LNCAP (cell line): ENCODE measurements around the gene MAPK14.

Experiments used
- CTCF ChIP-seq: fragments of 450-650 bp; IDR thresholded peaks from 2 replicates; pipeline ENCODE4 v1.5.1; 2017; ENCODE audit warnings: mild to moderate bottlenecking

The MAPK14 gene

GRCh38 chr6:36128793-36129192 is 101.2 kb downstream of the MAPK14 start:
- TF ChIP-seq CTCF = no peak

DNA sequence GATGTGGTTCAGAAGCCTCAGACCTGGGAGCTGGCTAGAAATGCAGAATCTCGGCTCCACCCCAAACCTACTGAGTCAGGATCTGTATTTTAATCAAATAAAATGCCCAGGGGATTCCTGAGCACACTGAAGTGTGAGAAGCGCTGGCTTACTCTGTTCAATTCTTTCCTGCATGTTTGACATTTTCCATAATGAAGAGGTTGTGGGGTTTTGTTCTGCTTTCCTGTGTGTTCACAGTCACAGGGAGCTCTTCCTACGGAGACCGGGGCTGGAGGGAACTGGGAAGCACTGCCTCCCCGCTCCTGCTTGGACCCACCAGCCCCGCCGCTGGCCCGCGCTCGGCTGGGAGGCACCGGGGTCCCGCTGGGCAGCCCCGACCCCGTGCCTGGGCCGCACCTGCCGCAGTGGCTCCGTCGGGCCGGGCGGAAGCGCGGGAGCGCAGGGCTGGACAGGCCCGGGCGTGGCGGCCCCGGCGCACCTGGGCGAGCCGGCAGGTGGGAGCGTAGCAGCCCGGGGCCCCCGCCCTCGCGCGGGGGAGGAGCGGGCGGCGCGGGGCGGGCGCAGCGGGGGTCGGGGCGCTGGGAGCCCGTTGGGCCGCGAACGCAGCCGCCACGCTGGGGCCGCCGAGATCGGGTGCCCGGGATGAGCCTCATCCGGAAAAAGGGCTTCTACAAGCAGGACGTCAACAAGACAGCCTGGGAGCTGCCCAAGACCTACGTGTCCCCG is 102.5 kb downstream of the MAPK14 start, which contains the start of gene MAPK13:
TSS of gene MAPK13 (plus strand) at position 573 of the 726 bp plus-strand sequence. CDS start at position 643, 70 bp downstream.
- no peak for TF ChIP-seq CTCF

- TF ChIP-seq CTCF = no peak
These were observed 103.3 kb downstream of the MAPK14 start for GRCh38 chr6:36130667-36131510.

- TF ChIP-seq CTCF = no peak
These were observed 104.1 kb downstream of the MAPK14 start for GRCh38 chr6:36131511-36132245.

DNA sequence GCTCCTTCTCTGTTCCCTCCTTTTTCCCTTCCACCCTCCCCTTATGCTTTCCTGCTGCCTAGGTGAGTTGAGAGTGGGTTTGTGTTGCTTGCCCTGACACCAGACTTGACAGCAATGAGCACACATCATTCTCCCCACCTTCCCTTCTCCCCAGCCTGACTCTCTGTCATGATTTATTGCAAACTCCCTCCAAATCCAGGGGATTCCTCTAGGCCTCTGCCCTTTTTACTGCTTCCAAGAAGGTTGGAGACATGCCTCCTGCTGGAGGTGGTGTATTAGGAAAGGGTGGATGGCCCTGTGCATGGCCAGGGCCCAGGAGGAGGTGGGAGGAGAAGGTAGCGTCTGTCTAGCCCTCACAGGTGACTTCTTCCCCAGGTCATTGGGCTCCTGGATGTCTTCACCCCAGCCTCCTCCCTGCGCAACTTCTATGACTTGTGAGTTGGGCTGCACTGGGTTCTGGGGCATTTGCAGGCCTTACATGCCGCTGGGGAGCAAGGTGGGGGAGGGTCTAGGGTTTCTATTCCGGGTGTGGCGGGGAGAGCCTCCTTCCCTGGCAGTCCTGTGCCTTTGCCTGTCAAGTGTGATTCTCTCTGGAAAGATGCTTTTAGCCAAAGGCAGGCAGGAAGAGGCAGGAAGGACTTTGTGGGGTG is 104.8 kb downstream of the MAPK14 start:
- no peak for TF ChIP-seq CTCF

GRCh38 chr6:36133148-36133547 is 105.5 kb downstream of the MAPK14 start:
- TF ChIP-seq CTCF = no peak

DNA sequence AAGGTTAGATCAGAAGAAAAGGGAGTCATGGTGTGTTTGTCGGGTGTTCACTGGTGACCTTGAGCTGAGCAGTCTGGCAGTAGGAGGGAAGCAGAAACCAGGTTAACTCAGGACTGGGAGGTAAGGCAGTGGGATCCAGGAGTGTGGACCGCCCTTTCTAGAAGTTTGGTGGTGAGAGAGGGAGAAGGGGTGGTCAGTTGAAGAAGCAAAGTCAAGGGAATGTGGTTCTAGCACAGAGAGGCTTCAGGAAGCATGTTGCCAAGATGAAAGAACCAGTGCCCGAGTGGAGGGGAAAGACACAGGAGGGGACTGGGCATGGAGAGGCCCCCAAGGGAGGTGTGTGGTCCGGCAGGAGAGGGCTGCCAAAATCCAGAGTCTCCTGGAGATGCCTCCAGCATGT is 106.3 kb downstream of the MAPK14 start:
- TF ChIP-seq CTCF = no peak
